Measurements from ENCODE around the gene KRT72.

KRT72 gene

GRCh38 chr12:52537101-52537500 lies 64.2 kb downstream of the KRT72 start:
- no peak for DNase-seq

Measured in 8988T (cell line).